H1 (cell line): Measurements from ENCODE around the gene MGRN1. TPM values are rescaled to one million over a fixed set of nuclear protein-coding genes. Genes with fewer than 3 reads are reported as not detected.

Experiments used
- CTCF ChIA-PET: fragments of 300-600 bp; sonication (Branson Sonifier 250); formaldehyde crosslinking; loops from one replicate; lab custom pipeline; 2021; ENCODE audit not compliant: partially characterized antibody; lab: Charles Lee
- POLR2A ChIA-PET: fragments of 300-600 bp; sonication (Branson Sonifier 250); formaldehyde crosslinking; loops from one replicate; lab custom pipeline; 2021; ENCODE audit warnings: inconsistent platforms; ENCODE audit not compliant: partially characterized antibody; lab: Charles Lee
- DNase-seq, 2 experiments: peaks; one replicate each; pipeline versions ENCODE4 v3.0.0 to v3.0.0-alpha.2; 2010 to 2022; ENCODE audit warnings: low spot score in 2 of 2, low read depth in 1 of 2, mixed read lengths in 1 of 2
- FAIRE-seq: peaks from 2 replicates; lab custom pipeline; 2011; peaks lifted over from hg19 to GRCh38; lab: Jason Lieb, UNC
- H2AFZ ChIP-seq: 2 replicates; pipeline ENCODE4 v1.8.1; 2012; ENCODE audit warnings: low read length, inconsistent platforms
- H2AK5ac ChIP-seq: 2 replicates; pipeline ENCODE4 v1.6.1; 2013; ENCODE audit warnings: low read depth, low read length
- H2BK120ac ChIP-seq: replicated peaks from 2 replicates; pipeline ENCODE3; 2013; ENCODE audit warnings: low read depth, low read length, inconsistent platforms
- H2BK12ac ChIP-seq: 2 replicates; pipeline ENCODE4 v1.6.1; 2013; ENCODE audit warnings: low read depth, low read length
- H2BK15ac ChIP-seq: 2 replicates; pipeline ENCODE4 v1.6.1; 2013; ENCODE audit warnings: low read length
- H2BK20ac ChIP-seq: 2 replicates; pipeline ENCODE4 v1.6.1; 2013; ENCODE audit warnings: low read length
- H2BK5ac ChIP-seq: 2 replicates; pipeline ENCODE4 v1.6.1; 2013; ENCODE audit warnings: low read depth, low read length
- H3K14ac ChIP-seq: 2 replicates; pipeline ENCODE4 v1.6.1; 2013; ENCODE audit warnings: inconsistent platforms; ENCODE audit not compliant: insufficient read length
- H3K18ac ChIP-seq: 2 replicates; pipeline ENCODE4 v1.6.1; 2013; ENCODE audit warnings: low read length; ENCODE audit errors: extremely low read depth
- H3K23ac ChIP-seq: 2 replicates; pipeline ENCODE4 v1.6.1; 2013; ENCODE audit warnings: inconsistent platforms; ENCODE audit not compliant: insufficient read length
- H3K23me2 ChIP-seq: 2 replicates; pipeline ENCODE4 v1.6.1; 2013; ENCODE audit warnings: low read depth, low read length
- H3K27ac ChIP-seq: 2 replicates; pipeline ENCODE4 v1.6.1; 2011; ENCODE audit warnings: low read depth, low read length, inconsistent platforms
- H3K27me3 ChIP-seq, 4 experiments: replicated peaks in 1 of 4; 1 replicate in 1 of 4; 2 replicates in 3 of 4; pipeline versions ENCODE4 v1.6.1 to v1.8.1; 2011 to 2013; ENCODE audit warnings: low read length in 3 of 4, mild to moderate bottlenecking in 3 of 4, inconsistent platforms in 2 of 4, mixed read lengths in 2 of 4, moderate library complexity in 1 of 4; ENCODE audit not compliant: control insufficient read depth in 3 of 4, insufficient read depth in 3 of 4; ENCODE audit errors: extremely low read depth in 1 of 4
- H3K36me3 ChIP-seq, 4 experiments: 2 replicates each; pipeline versions ENCODE4 v1.6.1 to v1.8.1; 2011 to 2013; ENCODE audit warnings: mild to moderate bottlenecking in 4 of 4, low read length in 3 of 4, moderate library complexity in 2 of 4, control low read depth in 1 of 4, inconsistent platforms in 1 of 4; ENCODE audit not compliant: insufficient read depth in 4 of 4, control insufficient read depth in 2 of 4
- H3K4ac ChIP-seq: replicated peaks from 2 replicates; pipeline ENCODE3; 2013; ENCODE audit warnings: low read length, low read depth, mixed read lengths, inconsistent platforms; ENCODE audit not compliant: insufficient read length
- H3K4me1 ChIP-seq, 4 experiments: replicated peaks in 1 of 4; 1 replicate in 1 of 4; 2 replicates in 3 of 4; pipeline versions ENCODE4 v1.6.1 to v1.8.1; 2011 to 2013; ENCODE audit warnings: low read length in 3 of 4, inconsistent platforms in 2 of 4, mixed read lengths in 1 of 4; ENCODE audit not compliant: insufficient read depth in 4 of 4, control insufficient read depth in 3 of 4
- H3K4me2 ChIP-seq, 2 experiments: 2 replicates each; pipeline versions ENCODE4 v1.6.1 to v1.8.1; 2011 to 2013; ENCODE audit warnings: low read depth in 2 of 2, low read length in 2 of 2, control low read depth in 1 of 2, inconsistent platforms in 1 of 2, mild to moderate bottlenecking in 1 of 2; ENCODE audit not compliant: insufficient read depth in 1 of 2
- H3K4me3 ChIP-seq, 4 experiments: fragments of 200-600, 300-600 bp in 1 of 4; sonication (generic), shearing (Covaris generic), sonication (Bioruptor Twin) in 1 of 4; 2 replicates each; pipeline versions ENCODE4 v1.5.1 to v1.8.1; 2011 to 2016; ENCODE audit warnings: low read length in 4 of 4, low read depth in 3 of 4, control low read depth in 2 of 4, inconsistent platforms in 2 of 4, mild to moderate bottlenecking in 2 of 4, mixed read lengths in 1 of 4, moderate library complexity in 1 of 4; ENCODE audit not compliant: insufficient read depth in 2 of 4; ENCODE audit errors: extremely low read depth in 1 of 4
- H3K56ac ChIP-seq: replicated peaks from 2 replicates; pipeline ENCODE3; 2013; ENCODE audit warnings: low read depth, mild to moderate bottlenecking, mixed read lengths, low read length, inconsistent platforms; ENCODE audit not compliant: insufficient read length
- H3K79me1 ChIP-seq: 2 replicates; pipeline ENCODE4 v1.6.1; 2013; ENCODE audit warnings: low read depth, low read length, control low read depth
- H3K79me2 ChIP-seq, 2 experiments: 2 replicates each; pipeline versions ENCODE4 v1.6.1 to v1.8.1; 2012 to 2013; ENCODE audit warnings: low read length in 2 of 2, mild to moderate bottlenecking in 2 of 2, inconsistent platforms in 1 of 2; ENCODE audit not compliant: insufficient read depth in 2 of 2, control insufficient read depth in 1 of 2
- H3K9ac ChIP-seq, 4 experiments: replicated peaks in 1 of 4; 1 replicate in 1 of 4; 2 replicates in 3 of 4; pipeline versions ENCODE4 v1.6.1 to v1.8.1; 2011 to 2013; ENCODE audit warnings: low read depth in 3 of 4, low read length in 3 of 4, control low read depth in 2 of 4, mild to moderate bottlenecking in 2 of 4, moderate library complexity in 2 of 4, inconsistent platforms in 1 of 4; ENCODE audit errors: extremely low read depth in 1 of 4
- H3K9me3 ChIP-seq, 2 experiments: 2 replicates each; pipeline versions ENCODE4 v1.6.1 to v1.8.1; 2012 to 2013; ENCODE audit warnings: mild to moderate bottlenecking in 2 of 2, moderate library complexity in 2 of 2, control low read depth in 1 of 2, inconsistent platforms in 1 of 2, low read depth in 1 of 2, low read length in 1 of 2, mixed read lengths in 1 of 2; ENCODE audit not compliant: insufficient read depth in 2 of 2
- H4K20me1 ChIP-seq, 2 experiments: replicated peaks in 1 of 2; 2 replicates each; pipeline versions ENCODE3 to v1.8.1; 2011 to 2013; ENCODE audit warnings: inconsistent platforms in 2 of 2, low read length in 2 of 2, mild to moderate bottlenecking in 1 of 2; ENCODE audit not compliant: insufficient read depth in 2 of 2, control insufficient read depth in 1 of 2
- H4K5ac ChIP-seq: 2 replicates; pipeline ENCODE4 v1.6.1; 2013; ENCODE audit warnings: low read length, low read depth, mixed read lengths, inconsistent platforms; ENCODE audit not compliant: insufficient read length
- H4K8ac ChIP-seq: 2 replicates; pipeline ENCODE4 v1.8.0; 2013; ENCODE audit warnings: mild to moderate bottlenecking, moderate library complexity, low read length, inconsistent platforms; ENCODE audit not compliant: insufficient read depth; ENCODE audit errors: extremely low read depth
- H4K91ac ChIP-seq: replicated peaks from 2 replicates; pipeline ENCODE3; 2013; ENCODE audit warnings: low read length, mixed read lengths, inconsistent platforms; ENCODE audit not compliant: insufficient read length
- ASH2L ChIP-seq: fragments of 200-600, 300-600 bp; sonication (generic); IDR thresholded peaks from one replicate; pipeline ENCODE4 v1.7.1; 2017; ENCODE audit warnings: low read length
- BRCA1 ChIP-seq: IDR thresholded peaks from 2 replicates; pipeline ENCODE4 v1.6.1; 2012; ENCODE audit warnings: low read depth, low read length, improper control_type of control experiment
- PHF8 ChIP-seq: fragments of 200-600 bp; sonication (generic); conservative IDR thresholded peaks from 2 replicates; pipeline ENCODE4 v1.7.1; 2012; ENCODE audit warnings: low read depth, mild to moderate bottlenecking, inconsistent platforms, low read length, moderate library complexity
- POU5F1 ChIP-seq: IDR thresholded peaks from 2 replicates; pipeline ENCODE4 v1.6.1; 2011; ENCODE audit warnings: low read depth, mild to moderate bottlenecking, low read length, moderate library complexity
- SP2 ChIP-seq: IDR thresholded peaks from 2 replicates; pipeline ENCODE4 v1.6.1; 2012; ENCODE audit warnings: mild to moderate bottlenecking, low read length, inconsistent platforms
- WGBS, 2 experiments: shearing (Covaris generic) in 1 of 2; methylation state at CpG; one replicate each; pipeline versions ENCODE4 v1.1.6 to v1.1.7; 2013 to 2015; ENCODE audit warnings: low lambda C conversion rate in 2 of 2, mixed read lengths in 2 of 2, inconsistent platforms in 1 of 2, low coverage in 1 of 2, missing lambda C conversion rate in 1 of 2; ENCODE audit not compliant: insufficient replicate concordance in 2 of 2, insufficient coverage in 1 of 2, insufficient read length in 1 of 2; ENCODE audit errors: extremely low coverage in 1 of 2, missing lambda C conversion rate in 1 of 2; 5-methylcytosine and 5-hydroxymethylcytosine counted together
- polyA plus RNA-seq, 7 experiments: library from polyadenylated mRNA; depleted of rRNA in 3 of 7; stranded (reverse) in 5 of 7; unstranded in 2 of 7; fragments of >200 nt in 5 of 7; fragments of 200-250 nt in 2 of 7; gene quantifications; 1 replicate in 5 of 7; 2 replicates in 1 of 7; 4 replicates in 1 of 7; pipeline versions ENCODE4 v1.2.1 to v1.2.3, GENCODE V29; 2011 to 2013; ENCODE audit warnings: missing spikeins in 2 of 7, mixed read lengths in 2 of 7
- total RNA-seq: library from RNA; stranded (reverse); fragmentation: NEBNext Ultra II Directional; extraction: Animal tissue kit (Norgen Biotek cat#: 25700); gene quantifications from 2 replicates; pipeline ENCODE4 v1.2.1, GENCODE V29; 2021
- TF ChIP-seq, protein P1 (sequence below), 3 experiments: IDR thresholded peaks; 1 replicate in 2 of 3; 2 replicates in 1 of 3; pipeline versions ENCODE4 v1.5.1 to v1.6.1; 2011; ENCODE audit warnings: low read length in 3 of 3, mild to moderate bottlenecking in 3 of 3, inconsistent platforms in 2 of 3, low read depth in 1 of 3, moderate library complexity in 1 of 3; ENCODE audit not compliant: insufficient read depth in 1 of 3; ENCODE audit errors: control extremely low read depth in 1 of 3

MGRN1 gene
- total and polyA plus RNA-seq, 2 of the 8 experiments (the other 6 are each of a cell fraction or from before 2014, with no cell fraction given): 15.0 to 82.3 TPM

DNA sequence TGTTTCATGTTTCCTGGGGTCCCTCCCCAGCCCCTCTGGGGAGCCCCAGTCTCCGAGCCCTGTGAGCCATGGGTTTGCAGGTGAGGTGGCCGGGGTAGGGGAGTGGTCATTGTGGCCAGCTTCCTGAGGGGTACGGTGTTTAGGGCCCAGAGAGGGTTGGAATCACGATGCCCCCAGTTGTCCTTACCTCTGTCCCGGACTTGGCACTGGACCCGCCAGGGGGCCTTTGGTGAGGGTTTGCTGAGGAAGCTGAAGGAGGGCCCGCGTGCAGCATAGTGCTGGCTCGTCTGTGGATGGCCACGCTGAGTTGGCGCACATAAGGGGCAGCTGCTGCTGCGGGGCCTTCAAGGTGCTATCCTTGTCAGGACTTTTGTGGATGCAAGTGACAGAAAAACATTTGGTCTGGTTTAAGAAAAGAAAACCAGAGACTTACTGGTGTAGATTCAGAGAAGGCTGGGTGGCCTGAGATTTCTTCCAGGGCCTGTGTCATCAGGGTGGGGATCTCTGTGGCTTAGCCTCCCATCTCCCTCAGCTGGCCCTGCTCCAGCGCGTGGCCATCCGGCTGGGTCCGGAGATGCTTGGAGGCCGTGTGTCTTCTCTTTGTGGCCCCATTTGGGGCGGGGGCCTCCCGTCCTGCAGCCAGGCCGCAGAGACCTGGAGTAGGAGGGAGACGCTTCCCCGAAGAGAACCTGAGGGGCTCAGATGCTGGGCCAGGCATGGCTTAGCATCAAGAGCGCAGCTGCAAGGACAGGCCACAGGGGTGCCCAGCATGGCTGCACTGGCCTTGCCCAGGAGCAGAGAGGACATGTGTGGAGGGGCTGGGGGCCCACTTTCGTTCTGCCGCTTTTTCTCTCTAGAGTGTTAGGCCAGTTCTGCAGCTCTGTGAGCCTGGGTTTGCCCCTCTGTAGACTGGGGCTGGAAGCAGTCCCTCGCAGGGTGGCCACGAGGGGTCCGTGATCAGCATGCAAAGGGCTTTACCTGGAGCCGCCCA is 35.0 kb downstream of the MGRN1 start:
- H3K27ac ChIP-seq: no peak overlapping the region
- CTCF ChIA-PET: interaction anchor here (0.5 to 2.8 kb wide), 10 partner anchors 9 to 585 kb away, joined by 3 to 18 read pairs (median 4); no protein-coding TSS in a partner anchor
- POLR2A ChIA-PET: interaction anchor here (1.3 kb wide), 1 partner anchor 34 kb away, joined by 3 read pairs; the partner anchor contains the start of gene NUDT16L1

More for the DNA sequence above, 35.0 kb downstream of the MGRN1 start:
- H3K4me3 ChIP-seq: no peak overlapping the region
- DNase-seq (no peak), FAIRE-seq (no peak)
- H3K4ac ChIP-seq: no peak overlapping the region
- no peak overlapping the region for H2BK20ac ChIP-seq
- peaks cover 4 to 19% of the 10 kb centered on the region in 2 experiments for H4K20me1 ChIP-seq
- H4K5ac ChIP-seq: no peak overlapping the region
- no peak overlapping the region for H3K9ac ChIP-seq
- TF ChIP-seq ASH2L (no peak), PHF8 (no peak), BRCA1 (no peak), POU5F1 (no peak), SP2 (no peak)
- TF ChIP-seq, protein P1, sequence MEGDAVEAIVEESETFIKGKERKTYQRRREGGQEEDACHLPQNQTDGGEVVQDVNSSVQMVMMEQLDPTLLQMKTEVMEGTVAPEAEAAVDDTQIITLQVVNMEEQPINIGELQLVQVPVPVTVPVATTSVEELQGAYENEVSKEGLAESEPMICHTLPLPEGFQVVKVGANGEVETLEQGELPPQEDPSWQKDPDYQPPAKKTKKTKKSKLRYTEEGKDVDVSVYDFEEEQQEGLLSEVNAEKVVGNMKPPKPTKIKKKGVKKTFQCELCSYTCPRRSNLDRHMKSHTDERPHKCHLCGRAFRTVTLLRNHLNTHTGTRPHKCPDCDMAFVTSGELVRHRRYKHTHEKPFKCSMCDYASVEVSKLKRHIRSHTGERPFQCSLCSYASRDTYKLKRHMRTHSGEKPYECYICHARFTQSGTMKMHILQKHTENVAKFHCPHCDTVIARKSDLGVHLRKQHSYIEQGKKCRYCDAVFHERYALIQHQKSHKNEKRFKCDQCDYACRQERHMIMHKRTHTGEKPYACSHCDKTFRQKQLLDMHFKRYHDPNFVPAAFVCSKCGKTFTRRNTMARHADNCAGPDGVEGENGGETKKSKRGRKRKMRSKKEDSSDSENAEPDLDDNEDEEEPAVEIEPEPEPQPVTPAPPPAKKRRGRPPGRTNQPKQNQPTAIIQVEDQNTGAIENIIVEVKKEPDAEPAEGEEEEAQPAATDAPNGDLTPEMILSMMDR (IDR thresholded peaks at IDR 0.05; ENCODE audit: control extremely low read depth in 1 of 3, insufficient read depth in 1 of 3, low read depth in 1 of 3, low read length in 3 of 3): no peak
- H3K14ac ChIP-seq: no peak overlapping the region
- 91% methylated on average over 29 of the region's 29 CpGs; no CpG with 5 or more reads in 1 of the 2 experiments for WGBS, 2 experiments
- no peaks in the 10 kb centered on the region for H3K27me3 ChIP-seq
- no peak overlapping the region for H2BK12ac ChIP-seq
- H3K9me3 ChIP-seq: no peaks in the 10 kb centered on the region
- H2BK15ac ChIP-seq: no peak overlapping the region
- no peak overlapping the region for H3K23ac ChIP-seq
- H3K4me2 ChIP-seq: no peak overlapping the region
- H4K8ac ChIP-seq: no peak overlapping the region
- H3K4me1 ChIP-seq: no peaks in the 10 kb centered on the region
- peaks cover 15% of the 10 kb centered on the region; the same call in 1 of the 2 replicates for H3K79me1 ChIP-seq
- H3K18ac ChIP-seq: no peak overlapping the region
- no peak overlapping the region for H2AK5ac ChIP-seq
- no peak overlapping the region for H3K56ac ChIP-seq
- no peak overlapping the region; the same call in 1 of the 2 replicates for H2BK5ac ChIP-seq
- no peak overlapping the region for H4K91ac ChIP-seq
- no peaks in the 10 kb centered on the region for H3K79me2 ChIP-seq
- H3K36me3 ChIP-seq: peaks cover 0 to 5% (median 3%) of the 10 kb centered on the region in 4 experiments; a peak in 5 of 8 replicates
- H2BK120ac ChIP-seq: no peak overlapping the region
- H3K23me2 ChIP-seq: no peaks in the 10 kb centered on the region; the same call in 1 of the 2 replicates
- no peak overlapping the region for H2AFZ ChIP-seq
